ENCODE measurements around the gene MRPL24.

MRPL24 gene

GRCh38 chr1:156709757-156710489, 31.0 kb downstream of the MRPL24 start:
- DNase-seq (ENCODE audit: low read depth in 2 of 2) = no peak

- no peak for DNase-seq (ENCODE audit: low read depth in 2 of 2)
Measured at GRCh38 chr1:156709031-156709430, 31.9 kb downstream of the MRPL24 start.

- no peak for DNase-seq (ENCODE audit: low read depth in 2 of 2)
Measured at GRCh38 chr1:156708218-156708661, 32.6 kb downstream of the MRPL24 start.

- no peak for DNase-seq (ENCODE audit: low read depth in 2 of 2)
Measured at GRCh38 chr1:156707417-156708217, 33.3 kb downstream of the MRPL24 start.

GRCh38 chr1:156706657-156707416, 34.1 kb downstream of the MRPL24 start:
- DNase-seq (ENCODE audit: low read depth in 2 of 2) = no peak

- peak; percentile 70 to 80 for DNase-seq (ENCODE audit: low read depth in 2 of 2)
Measured at GRCh38 chr1:156705918-156706656, 34.8 kb downstream of the MRPL24 start.

- DNase-seq (ENCODE audit: low read depth in 2 of 2) = no peak
Measured at GRCh38 chr1:156705321-156705917, 35.5 kb downstream of the MRPL24 start, which contains the start of gene CRABP2. CRABP2 (minus strand) TSS chr1:156705583; CDS start chr1:156705446, 137 bp downstream.

- peak in 1 of 2 donors; percentile 38 for DNase-seq (ENCODE audit: low read depth in 2 of 2)
Measured at GRCh38 chr1:156704930-156705320, 36.0 kb downstream of the MRPL24 start.

GRCh38 chr1:156704166-156704711, 36.6 kb downstream of the MRPL24 start:
- no peak for DNase-seq (ENCODE audit: low read depth in 2 of 2)

- DNase-seq (ENCODE audit: low read depth in 2 of 2) = no peak
Measured at GRCh38 chr1:156703741-156704140, 37.1 kb downstream of the MRPL24 start.

- DNase-seq (ENCODE audit: low read depth in 2 of 2) = no peak
Measured at GRCh38 chr1:156703336-156703735, 37.6 kb downstream of the MRPL24 start.

- DNase-seq (ENCODE audit: low read depth in 2 of 2) = no peak
Measured at GRCh38 chr1:156700736-156701531, 40.0 kb downstream of the MRPL24 start.

GRCh38 chr1:156698995-156699394, 41.9 kb downstream of the MRPL24 start:
- no peak for DNase-seq (ENCODE audit: low read depth in 2 of 2)

GRCh38 chr1:156697481-156697880, 43.4 kb downstream of the MRPL24 start:
- no peak for DNase-seq (ENCODE audit: low read depth in 2 of 2)

- no peak for DNase-seq (ENCODE audit: low read depth in 2 of 2)
Measured at GRCh38 chr1:156696755-156697154, 44.1 kb downstream of the MRPL24 start.

GRCh38 chr1:156694690-156694962, 46.3 kb downstream of the MRPL24 start:
- DNase-seq (ENCODE audit: low read depth in 2 of 2) = no peak

GRCh38 chr1:156693848-156694689, 46.8 kb downstream of the MRPL24 start:
- DNase-seq (ENCODE audit: low read depth in 2 of 2) = no peak

- no peak for DNase-seq (ENCODE audit: low read depth in 2 of 2)
Measured at GRCh38 chr1:156692925-156693847, 47.7 kb downstream of the MRPL24 start.

Data from stimulated activated CD4-positive, alpha-beta T cell treated with anti-CD3 and anti-CD28 coated beads, Interleukin-4, amount 100 ng/mL, for 48 hours (primary cell).